ENCODE measurements around the gene SLC41A3.

The SLC41A3 gene

GRCh38 chr3:126051741-126052140, 32.2 kb downstream of the SLC41A3 start:
- POLR2A ChIA-PET, result no interaction called here
- no peak for TF ChIP-seq CTCF (IDR thresholded peaks at IDR 0.05; ENCODE audit: insufficient read depth, low read length, missing control alignments)
- DNase-seq (ENCODE audit: low read depth, low spot score), result no peak
- H3K4me3 ChIP-seq (ENCODE audit: low read depth, low read length), result no peak overlapping the region
- CTCF ChIA-PET, result no interaction called here

GRCh38 chr3:126051234-126051633, 32.7 kb downstream of the SLC41A3 start:
- DNase-seq (ENCODE audit: low read depth, low spot score), result no peak
- ChIA-PET CTCF (interaction anchor here (1.3 kb wide), 1 partner anchor 33 kb away, joined by 3 read pairs; no protein-coding TSS in a partner anchor), POLR2A (no interaction called here)
- no peak for TF ChIP-seq CTCF (IDR thresholded peaks at IDR 0.05; ENCODE audit: insufficient read depth, low read length, missing control alignments)
- no peak overlapping the region for H3K4me3 ChIP-seq (ENCODE audit: low read depth, low read length)

- DNase-seq (ENCODE audit: low read depth, low spot score), result no peak
- ChIA-PET POLR2A (no interaction called here), CTCF (interaction anchor here (0.8 to 1.3 kb wide), 3 partner anchors 15 to 36 kb away, joined by 3 read pairs; no protein-coding TSS in a partner anchor)
- H3K4me3 ChIP-seq (ENCODE audit: low read depth, low read length), result no peak overlapping the region
- no peak for TF ChIP-seq CTCF (IDR thresholded peaks at IDR 0.05; ENCODE audit: insufficient read depth, low read length, missing control alignments)
These were observed 33.3 kb downstream of the SLC41A3 start for GRCh38 chr3:126050626-126051025.

- POLR2A ChIA-PET, result no interaction called here
- TF ChIP-seq CTCF (IDR thresholded peaks at IDR 0.05; ENCODE audit: insufficient read depth, low read length, missing control alignments), result no peak
- CTCF ChIA-PET, result interaction anchor here (0.8 to 1.3 kb wide), 3 partner anchors 15 to 37 kb away, joined by 3 read pairs; no protein-coding TSS in a partner anchor
- DNase-seq (ENCODE audit: low read depth, low spot score), result no peak
- H3K4me3 ChIP-seq (ENCODE audit: low read depth, low read length), result no peak overlapping the region
These were observed 33.9 kb downstream of the SLC41A3 start for GRCh38 chr3:126050050-126050392.

GRCh38 chr3:126049289-126050049, 34.5 kb downstream of the SLC41A3 start:
- ChIA-PET POLR2A (no interaction called here), CTCF (no interaction called here)
- no peak for TF ChIP-seq CTCF (IDR thresholded peaks at IDR 0.05; ENCODE audit: insufficient read depth, low read length, missing control alignments)
- no peak for DNase-seq (ENCODE audit: low read depth, low spot score)
- no peak overlapping the region for H3K4me3 ChIP-seq (ENCODE audit: low read depth, low read length)

DNA sequence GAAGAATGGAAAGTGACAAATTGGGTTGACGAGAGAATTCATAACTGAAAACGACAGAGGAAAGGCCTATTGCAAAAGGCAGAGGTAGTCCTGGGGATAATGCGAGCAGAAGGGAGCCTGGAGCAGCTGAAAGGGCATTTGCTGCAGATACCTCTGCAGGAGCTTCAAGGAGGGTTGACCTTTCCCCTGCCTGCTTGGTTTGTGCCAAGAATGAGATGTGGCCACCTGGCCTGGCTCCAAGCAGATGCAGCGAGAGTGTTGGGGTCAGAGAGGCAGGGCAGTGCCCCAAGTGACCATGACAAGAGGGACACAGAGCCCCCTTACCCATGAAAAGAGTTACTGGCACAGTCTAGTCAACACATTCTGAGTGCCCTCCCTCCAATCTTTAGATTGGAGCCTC, 43.5 kb downstream of the SLC41A3 start:
- CTCF ChIA-PET, result no interaction called here
- no peak for DNase-seq (ENCODE audit: low read depth, low spot score)

More for the DNA sequence above, 43.5 kb downstream of the SLC41A3 start:
- POLR2A ChIA-PET, result no interaction called here
- no peak for TF ChIP-seq CTCF (IDR thresholded peaks at IDR 0.05; ENCODE audit: insufficient read depth, low read length, missing control alignments)
- no peak overlapping the region for H3K4me3 ChIP-seq (ENCODE audit: low read depth, low read length)

Data from AG04449 (cell line).